ENCODE results near the gene NEBL.

GRCh38 chr10:20797290-20797689 is 99.8 kb downstream of the NEBL start:
- TF ChIP-seq CTCF (IDR thresholded peaks at IDR 0.05) (no peak), POLR2A (IDR thresholded peaks at IDR 0.05) (no peak)
